Umbilical cord (tissue), 2 donors: ENCODE measurements around the gene PGAP6. TPM values are rescaled to one million over a fixed set of nuclear protein-coding genes. Genes with fewer than 3 reads are reported as not detected.
"Not testable (repeated sequence)": the region's sequence is repeated elsewhere in the genome, so short reads cannot be mapped to it uniquely, and the experiment has no call there.

Source experiments
- DNase-seq: peaks from one replicate; pipeline ENCODE4 v3.0.0-alpha.2; 2015; ENCODE audit warnings: low spot score
- total RNA-seq: library from RNA; depleted of rRNA; stranded (reverse); fragments of >200 nt; gene quantifications from one replicate; pipeline ENCODE4 v1.2.3, GENCODE V29; 2014; ENCODE audit warnings: low replicate concordance; ENCODE audit not compliant: insufficient read depth

Gene PGAP6
- total RNA-seq, 1 donor from 2014 or later, result 31.8 TPM

GRCh38 chr16:379183-379960 is 2.4 kb downstream of the PGAP6 start:
- no peak for DNase-seq

GRCh38 chr16:378821-379182 is 3.0 kb downstream of the PGAP6 start:
- DNase-seq, result no peak

DNA sequence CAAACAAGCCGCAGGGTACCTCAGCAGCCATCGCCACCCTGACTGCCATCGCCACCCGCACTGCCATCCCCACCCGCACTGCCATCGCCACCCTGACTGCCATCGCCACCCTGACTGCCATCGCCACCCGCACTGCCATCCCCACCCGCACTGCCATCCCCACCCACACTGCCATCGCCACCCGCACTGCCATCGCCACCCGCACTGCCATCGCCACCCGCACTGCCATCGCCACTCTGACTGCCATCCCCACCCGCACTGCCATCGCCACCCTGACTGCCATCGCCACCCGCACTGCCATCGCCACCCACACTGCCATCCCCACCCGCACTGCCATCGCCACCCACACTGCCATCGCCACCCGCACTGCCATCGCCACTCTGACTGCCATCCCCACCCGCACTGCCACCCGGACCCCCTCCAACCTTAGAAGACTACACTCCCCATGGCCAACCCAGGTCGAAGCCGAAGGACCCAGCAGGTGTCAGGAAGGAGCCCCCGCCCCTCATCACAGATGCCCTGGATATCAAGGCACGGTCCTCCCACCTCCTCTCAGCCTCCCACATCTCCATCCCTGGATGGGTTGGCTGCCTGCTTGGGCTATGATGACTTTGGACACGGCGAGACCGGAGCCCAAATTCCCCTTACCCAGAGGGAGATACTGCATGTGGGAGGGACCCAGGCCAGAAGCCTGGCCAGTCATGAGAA is 3.5 kb downstream of the PGAP6 start:
- not testable (repeated sequence) for DNase-seq

GRCh38 chr16:377419-377951 is 4.3 kb downstream of the PGAP6 start:
- no peak for DNase-seq

GRCh38 chr16:376817-377418 is 4.9 kb downstream of the PGAP6 start:
- no peak for DNase-seq

DNA sequence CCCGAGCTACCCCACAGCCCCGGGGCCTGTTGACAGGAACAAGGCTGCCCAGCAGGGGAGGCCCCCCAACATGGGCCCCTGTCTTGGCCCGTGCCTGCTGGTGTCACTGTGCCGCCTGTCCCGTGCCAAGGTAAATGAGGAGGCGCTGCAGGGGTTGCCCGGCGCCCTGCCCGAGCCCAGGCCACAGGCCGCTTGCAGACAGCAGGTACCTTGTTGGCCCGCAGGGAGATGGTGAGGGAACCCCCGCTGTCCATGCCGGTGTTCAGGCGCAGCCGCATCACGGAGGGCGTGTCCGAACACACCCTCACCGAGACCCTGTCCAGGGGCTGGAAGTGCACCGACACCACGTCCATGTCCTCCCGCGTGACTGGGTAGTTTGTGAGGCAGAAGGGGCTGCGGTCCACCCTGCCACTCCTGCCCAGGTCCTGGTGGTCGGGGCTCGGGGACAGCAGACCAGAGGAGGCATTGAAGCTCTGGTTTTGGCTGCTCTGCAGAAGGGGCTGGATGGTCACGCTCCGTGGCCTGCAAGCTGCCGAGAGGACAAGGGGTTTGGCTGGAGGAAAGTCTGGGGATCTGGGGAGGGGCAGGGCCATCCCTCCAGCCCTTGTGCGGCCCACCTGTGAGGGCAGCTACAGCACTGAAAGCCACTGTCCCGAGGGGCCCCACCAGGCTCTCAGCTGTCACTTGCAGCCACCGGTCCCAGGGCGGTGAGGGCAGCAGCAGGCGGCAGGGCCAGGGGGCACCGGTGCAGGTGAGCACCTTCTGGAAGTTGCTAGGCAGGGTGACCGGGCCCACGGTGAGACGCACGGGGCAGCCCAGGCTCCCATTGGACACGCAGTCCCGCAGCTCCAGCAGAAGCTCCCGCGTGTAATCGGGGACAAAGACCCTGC is 5.6 kb downstream of the PGAP6 start:
- DNase-seq, result no peak

GRCh38 chr16:375212-375611 is 6.6 kb downstream of the PGAP6 start:
- no peak for DNase-seq

DNA sequence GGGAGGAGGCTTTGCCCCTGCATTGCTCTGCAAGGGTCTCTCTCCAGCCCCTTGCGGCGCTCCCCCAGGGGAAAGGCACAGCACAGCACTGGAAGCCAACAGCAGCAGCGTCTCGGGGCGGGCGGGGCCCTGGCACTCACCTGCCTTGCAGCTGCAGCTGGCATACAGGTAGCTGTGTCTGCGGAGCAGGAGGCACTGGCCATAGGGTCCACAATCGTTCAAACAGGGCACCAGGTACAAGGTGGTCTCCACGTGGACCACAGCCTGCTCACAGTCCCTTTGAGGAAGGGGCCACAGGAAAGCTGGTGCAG is 7.2 kb downstream of the PGAP6 start:
- no peak for DNase-seq

GRCh38 chr16:373848-374615 is 7.7 kb downstream of the PGAP6 start:
- DNase-seq, result no peak

GRCh38 chr16:373020-373598 is 8.7 kb downstream of the PGAP6 start:
- no peak for DNase-seq

GRCh38 chr16:372302-372983 is 9.3 kb downstream of the PGAP6 start:
- no peak for DNase-seq

DNA sequence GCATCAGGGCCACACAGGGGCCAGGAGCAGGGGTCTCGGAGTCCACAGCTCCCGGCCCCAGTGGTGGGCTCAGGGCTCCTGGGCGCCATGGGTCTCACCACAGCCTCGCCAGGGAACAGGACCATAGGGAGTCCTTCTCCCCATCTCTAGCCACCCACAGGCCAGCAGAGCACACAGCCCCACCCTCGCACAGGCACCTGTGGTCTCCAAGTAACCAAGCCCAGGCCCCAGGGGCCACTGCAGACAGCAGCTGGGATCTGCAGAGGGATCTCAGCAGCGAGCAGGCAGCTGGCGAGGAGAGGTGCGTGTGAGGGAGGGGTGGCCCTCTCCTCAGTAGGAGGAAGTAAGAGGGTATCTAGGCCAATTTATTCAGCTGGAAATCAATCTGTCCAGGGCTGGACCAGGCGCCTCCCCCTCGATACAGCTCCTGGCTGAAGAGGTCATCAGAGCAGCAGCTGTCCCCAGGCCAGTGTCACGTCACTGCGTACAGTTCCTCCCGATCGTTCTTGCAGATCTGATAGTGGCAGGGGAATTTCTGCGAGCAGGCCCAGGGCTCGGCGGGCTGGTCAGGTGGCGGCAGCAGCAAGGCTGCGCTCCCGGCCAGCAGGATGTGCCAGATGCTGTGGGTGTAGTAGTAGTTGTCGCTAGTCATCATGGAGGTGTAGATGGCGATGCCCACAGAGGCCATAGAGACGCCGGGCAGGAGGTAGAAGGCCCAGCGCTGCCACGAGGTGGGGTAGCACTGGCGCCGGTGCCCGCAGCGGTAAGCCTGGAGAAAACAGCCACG is 10.1 kb downstream of the PGAP6 start:
- no peak for DNase-seq

DNA sequence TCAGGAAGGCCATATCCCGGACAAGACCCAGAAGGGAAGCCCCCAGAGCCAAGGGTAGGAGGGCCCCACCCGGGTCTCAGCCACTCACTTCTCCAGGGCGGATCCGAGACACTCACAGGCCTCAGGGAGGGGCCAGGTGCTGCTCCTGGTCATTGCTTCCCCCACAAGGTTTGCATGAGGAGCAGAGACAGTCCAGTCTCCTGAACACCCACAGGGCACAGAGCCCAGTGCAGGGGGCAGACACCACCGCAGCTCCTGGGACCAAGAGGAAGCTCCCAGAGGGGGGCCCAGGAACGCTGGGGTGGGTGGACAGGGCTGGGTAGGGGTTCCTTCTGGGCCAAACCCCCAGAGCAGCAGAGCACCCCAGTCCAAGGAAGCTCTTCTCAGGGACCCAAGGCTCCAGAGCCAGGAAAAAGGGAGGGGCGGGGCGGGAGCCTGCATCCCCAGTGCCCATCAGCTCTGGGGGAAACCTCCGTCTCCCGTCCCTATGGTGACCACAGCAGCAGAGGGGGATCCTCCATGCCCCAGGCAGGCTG is 10.7 kb downstream of the PGAP6 start:
- no peak for DNase-seq

GRCh38 chr16:370443-370842 is 11.3 kb downstream of the PGAP6 start, which contains the start of gene MRPL28:
Gene MRPL28 (minus strand): TSS chr16:370538. CDS start chr16:370218, 320 bp downstream.
- peak; percentile 97 for DNase-seq

GRCh38 chr16:369866-370436 is 11.8 kb downstream of the PGAP6 start:
- DNase-seq, result no peak

DNA sequence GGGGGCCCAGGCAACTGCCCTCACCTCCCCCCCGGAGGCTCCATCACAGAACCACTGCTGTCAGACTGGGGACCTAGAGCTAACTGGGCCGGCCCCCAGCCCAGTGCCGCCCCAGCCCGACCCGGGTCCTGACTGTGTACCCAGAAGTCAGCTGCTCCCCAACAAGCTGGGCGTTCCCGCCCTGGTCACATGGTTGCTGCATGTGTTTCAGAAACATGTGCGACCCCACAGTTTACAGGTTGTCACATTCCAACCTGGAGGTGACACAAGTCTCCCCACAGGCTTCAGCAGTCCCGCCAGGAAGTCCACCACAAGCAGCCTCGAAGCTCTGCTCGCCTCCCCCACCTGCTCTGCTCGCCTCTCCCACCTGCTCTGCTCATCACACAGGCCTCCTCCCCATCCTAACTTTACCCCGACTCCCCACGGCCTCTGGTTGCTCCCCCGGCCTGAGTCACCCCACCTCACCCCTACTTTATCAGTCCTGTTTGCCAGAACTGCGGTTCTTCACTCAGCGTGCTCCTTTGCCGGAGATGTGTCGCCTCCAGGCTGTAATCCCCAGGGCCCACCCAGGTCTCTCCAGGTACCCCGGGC is 12.4 kb downstream of the PGAP6 start:
- DNase-seq, result no peak

DNA sequence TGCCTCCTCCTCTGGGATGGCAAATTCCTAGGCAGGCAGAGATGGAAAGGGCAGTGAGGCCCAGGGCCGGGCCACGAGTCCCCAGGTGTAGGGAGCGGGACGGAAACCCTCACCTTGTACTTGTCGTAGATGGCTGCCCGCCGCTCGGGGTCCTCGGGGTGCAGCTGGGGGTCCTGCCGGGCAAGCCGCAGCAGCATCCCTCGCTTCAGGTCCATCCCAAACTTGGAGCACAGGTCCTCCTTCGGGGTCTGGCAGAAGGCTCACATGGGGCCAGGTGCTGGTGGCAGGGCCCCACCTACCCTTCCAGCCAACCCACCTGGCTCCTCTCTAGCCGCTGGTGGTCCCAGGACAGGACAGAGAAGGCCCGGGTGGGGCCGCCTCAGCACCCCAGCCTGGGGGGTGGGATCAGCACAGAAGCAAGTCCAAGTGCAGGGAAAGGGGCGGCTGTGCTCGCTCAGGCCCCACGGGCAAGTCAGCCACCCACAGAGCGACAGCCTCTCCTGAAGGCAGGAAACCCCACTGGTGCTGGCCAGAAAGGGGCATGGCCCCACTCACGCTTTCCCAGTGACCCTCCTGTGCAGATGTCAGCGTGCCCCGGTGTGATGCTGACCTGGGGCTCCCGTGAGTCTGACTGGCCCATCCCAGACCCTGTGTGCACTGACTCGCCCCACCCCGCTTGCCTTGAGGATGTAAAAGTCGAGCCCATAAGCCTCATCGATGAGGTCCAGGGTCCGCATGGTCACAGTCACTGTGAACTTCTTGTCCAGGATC is 13.2 kb downstream of the PGAP6 start:
- no peak for DNase-seq
